Measurements from ENCODE around the gene CLPTM1L. TPM values are rescaled to one million over a fixed set of nuclear protein-coding genes. Genes with fewer than 3 reads are reported as not detected.
"Not testable (repeated sequence)": the region's sequence is repeated elsewhere in the genome, so short reads cannot be mapped to it uniquely, and the experiment has no call there.

Gene CLPTM1L
- total RNA-seq, 4 donors from 2014 or later: 65.0 to 165 (median 106) TPM

- ATAC-seq (ENCODE audit: low FRiP score): no peak
- DNase-seq (ENCODE audit: low spot score): no peak
- TF ChIP-seq, protein P1, sequence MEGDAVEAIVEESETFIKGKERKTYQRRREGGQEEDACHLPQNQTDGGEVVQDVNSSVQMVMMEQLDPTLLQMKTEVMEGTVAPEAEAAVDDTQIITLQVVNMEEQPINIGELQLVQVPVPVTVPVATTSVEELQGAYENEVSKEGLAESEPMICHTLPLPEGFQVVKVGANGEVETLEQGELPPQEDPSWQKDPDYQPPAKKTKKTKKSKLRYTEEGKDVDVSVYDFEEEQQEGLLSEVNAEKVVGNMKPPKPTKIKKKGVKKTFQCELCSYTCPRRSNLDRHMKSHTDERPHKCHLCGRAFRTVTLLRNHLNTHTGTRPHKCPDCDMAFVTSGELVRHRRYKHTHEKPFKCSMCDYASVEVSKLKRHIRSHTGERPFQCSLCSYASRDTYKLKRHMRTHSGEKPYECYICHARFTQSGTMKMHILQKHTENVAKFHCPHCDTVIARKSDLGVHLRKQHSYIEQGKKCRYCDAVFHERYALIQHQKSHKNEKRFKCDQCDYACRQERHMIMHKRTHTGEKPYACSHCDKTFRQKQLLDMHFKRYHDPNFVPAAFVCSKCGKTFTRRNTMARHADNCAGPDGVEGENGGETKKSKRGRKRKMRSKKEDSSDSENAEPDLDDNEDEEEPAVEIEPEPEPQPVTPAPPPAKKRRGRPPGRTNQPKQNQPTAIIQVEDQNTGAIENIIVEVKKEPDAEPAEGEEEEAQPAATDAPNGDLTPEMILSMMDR (IDR thresholded peaks at IDR 0.05): no peak
Measured at GRCh38 chr5:1345876-1346626, 1.2 kb upstream of the CLPTM1L start.

GRCh38 chr5:1343931-1344901, 683 bp downstream of the CLPTM1L start:
- peak; percentile 50 for ATAC-seq (ENCODE audit: low FRiP score)
- TF ChIP-seq, protein P1 (IDR thresholded peaks at IDR 0.05): no peak

GRCh38 chr5:1343315-1343751, 1.6 kb downstream of the CLPTM1L start:
- DNase-seq (ENCODE audit: low spot score) (no peak), ATAC-seq (ENCODE audit: low FRiP score) (no peak)
- TF ChIP-seq, protein P1 (IDR thresholded peaks at IDR 0.05): no peak

More at GRCh38 chr5:1343931-1344901, 683 bp downstream of the CLPTM1L start:
- no peak for DNase-seq (ENCODE audit: low spot score)

- not testable (repeated sequence) for ATAC-seq (ENCODE audit: low FRiP score); DNase-seq (ENCODE audit: low spot score)
Measured at GRCh38 chr5:1342711-1343110, 2.2 kb downstream of the CLPTM1L start.

- DNase-seq (ENCODE audit: low spot score) (no peak), ATAC-seq (ENCODE audit: low FRiP score) (no peak)
Measured at GRCh38 chr5:1342268-1342667, 2.6 kb downstream of the CLPTM1L start.

DNA sequence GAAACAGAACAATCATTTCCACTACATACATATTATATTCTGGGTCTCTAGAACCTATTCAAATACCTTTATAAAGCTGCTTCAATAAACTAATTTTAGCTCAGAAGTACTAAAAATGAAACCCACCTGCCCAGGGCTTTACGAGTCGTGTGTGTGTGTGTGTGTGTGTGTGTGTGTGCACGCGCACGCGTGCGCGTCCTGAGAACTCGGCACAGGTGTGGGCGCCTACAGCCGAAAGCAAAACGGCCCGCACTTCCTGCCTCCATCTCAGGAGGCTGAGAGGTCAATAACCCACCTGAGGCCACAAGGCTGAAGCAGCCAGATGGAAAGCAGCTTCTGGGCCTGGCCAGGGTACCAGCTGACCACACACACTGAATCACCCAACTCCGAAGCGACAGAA, 3.0 kb downstream of the CLPTM1L start:
- TF ChIP-seq, protein P1 (IDR thresholded peaks at IDR 0.05): no peak
- ATAC-seq (ENCODE audit: low FRiP score) (no peak), DNase-seq (ENCODE audit: low spot score) (no peak)

More at GRCh38 chr5:1342268-1342667, 2.6 kb downstream of the CLPTM1L start:
- TF ChIP-seq, protein P1 (IDR thresholded peaks at IDR 0.05): no peak

GRCh38 chr5:1339818-1340210, 5.1 kb downstream of the CLPTM1L start:
- DNase-seq (ENCODE audit: low spot score); ATAC-seq (ENCODE audit: low FRiP score): not testable (repeated sequence)

DNA sequence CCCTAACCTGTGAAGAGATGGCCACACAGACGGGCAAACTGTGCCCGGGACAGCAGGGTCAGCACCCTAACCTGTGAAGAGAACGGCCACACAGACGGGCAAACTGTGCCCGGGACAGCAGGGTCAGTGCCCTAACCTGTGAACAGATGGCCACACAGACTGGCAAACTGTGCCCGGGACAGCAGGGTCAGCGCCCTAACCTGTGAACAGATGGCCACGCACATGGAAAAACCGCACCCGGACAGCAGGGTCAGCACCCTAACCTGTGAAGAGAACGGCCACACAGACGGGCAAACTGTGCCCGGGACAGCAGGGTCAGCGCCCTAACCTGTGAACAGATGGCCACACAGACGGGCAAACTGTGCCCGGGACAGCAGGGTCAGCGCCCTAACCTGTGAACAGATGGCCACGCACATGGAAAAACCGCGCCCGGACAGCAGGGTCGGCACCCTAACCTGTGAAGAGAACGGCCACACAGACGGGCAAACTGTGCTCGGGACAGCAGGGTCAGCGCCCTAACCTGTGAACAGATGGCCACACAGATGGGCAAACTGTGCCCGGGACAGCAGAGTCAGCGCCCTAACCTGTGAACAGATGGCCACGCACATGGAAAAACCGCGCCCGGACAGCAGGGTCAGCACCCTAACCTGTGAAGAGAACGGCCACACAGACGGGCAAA, 5.6 kb downstream of the CLPTM1L start:
- ATAC-seq (ENCODE audit: low FRiP score); DNase-seq (ENCODE audit: low spot score): not testable (repeated sequence)

All from omental fat pad (tissue), 4 donors.